C4-2B (cell line): ENCODE measurements around the gene FCN2.

Experiments used
- ZFX ChIP-seq: fragments of 450-650 bp; IDR thresholded peaks from 2 replicates; pipeline ENCODE4 v1.6.1; 2017
- TF ChIP-seq, protein P1 (sequence below): fragments of 450-650 bp; conservative IDR thresholded peaks from 2 replicates; pipeline ENCODE4 v1.5.1; 2017; ENCODE audit warnings: mild to moderate bottlenecking

DNA sequence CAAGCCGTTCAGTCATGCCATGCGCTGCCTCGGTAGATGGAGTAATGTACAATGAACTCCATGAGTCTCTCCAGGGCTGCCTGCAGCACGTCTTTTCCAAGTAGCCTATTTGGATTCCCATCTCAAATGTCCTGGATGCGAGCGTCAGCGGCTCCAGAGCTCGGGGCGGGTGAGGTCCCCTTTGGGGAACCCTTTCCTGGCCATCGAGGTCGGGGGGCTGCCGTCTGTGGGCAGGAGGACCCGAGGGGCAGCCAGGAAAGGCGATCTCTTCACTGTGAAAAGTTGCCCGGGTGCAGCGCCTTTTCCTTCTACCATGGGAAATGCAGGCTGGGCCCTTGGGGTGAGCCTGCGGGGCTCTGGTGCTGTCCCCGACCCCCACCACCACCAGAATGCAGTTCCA, 36.9 kb upstream of the FCN2 start:
- TF ChIP-seq, protein P1, sequence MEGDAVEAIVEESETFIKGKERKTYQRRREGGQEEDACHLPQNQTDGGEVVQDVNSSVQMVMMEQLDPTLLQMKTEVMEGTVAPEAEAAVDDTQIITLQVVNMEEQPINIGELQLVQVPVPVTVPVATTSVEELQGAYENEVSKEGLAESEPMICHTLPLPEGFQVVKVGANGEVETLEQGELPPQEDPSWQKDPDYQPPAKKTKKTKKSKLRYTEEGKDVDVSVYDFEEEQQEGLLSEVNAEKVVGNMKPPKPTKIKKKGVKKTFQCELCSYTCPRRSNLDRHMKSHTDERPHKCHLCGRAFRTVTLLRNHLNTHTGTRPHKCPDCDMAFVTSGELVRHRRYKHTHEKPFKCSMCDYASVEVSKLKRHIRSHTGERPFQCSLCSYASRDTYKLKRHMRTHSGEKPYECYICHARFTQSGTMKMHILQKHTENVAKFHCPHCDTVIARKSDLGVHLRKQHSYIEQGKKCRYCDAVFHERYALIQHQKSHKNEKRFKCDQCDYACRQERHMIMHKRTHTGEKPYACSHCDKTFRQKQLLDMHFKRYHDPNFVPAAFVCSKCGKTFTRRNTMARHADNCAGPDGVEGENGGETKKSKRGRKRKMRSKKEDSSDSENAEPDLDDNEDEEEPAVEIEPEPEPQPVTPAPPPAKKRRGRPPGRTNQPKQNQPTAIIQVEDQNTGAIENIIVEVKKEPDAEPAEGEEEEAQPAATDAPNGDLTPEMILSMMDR: no peak
- TF ChIP-seq ZFX: no peak
